Coronary artery (tissue), 2 donors: ENCODE data around the gene ADGRF4.

Experiments used
- DNase-seq: peaks from one replicate; pipeline ENCODE4 v3.0.0-alpha.2; 2017; ENCODE audit warnings: low spot score
- H3K27ac ChIP-seq, 2 donors: fragments of 200-600 bp; sonication (generic); one replicate each; pipeline ENCODE4 v1.5.1; 2016 to 2019
- H3K4me3 ChIP-seq: fragments of 200-600 bp; sonication (generic); 2 replicates; pipeline ENCODE4 v1.5.1; 2016; ENCODE audit warnings: mild to moderate bottlenecking, moderate library complexity
- TF ChIP-seq, protein P1 (sequence below): fragments of 200-600 bp; sonication (generic); IDR thresholded peaks from one replicate; pipeline ENCODE4 v1.5.1; 2019; ENCODE audit warnings: antibody characterized with exemption

The ADGRF4 gene

DNA sequence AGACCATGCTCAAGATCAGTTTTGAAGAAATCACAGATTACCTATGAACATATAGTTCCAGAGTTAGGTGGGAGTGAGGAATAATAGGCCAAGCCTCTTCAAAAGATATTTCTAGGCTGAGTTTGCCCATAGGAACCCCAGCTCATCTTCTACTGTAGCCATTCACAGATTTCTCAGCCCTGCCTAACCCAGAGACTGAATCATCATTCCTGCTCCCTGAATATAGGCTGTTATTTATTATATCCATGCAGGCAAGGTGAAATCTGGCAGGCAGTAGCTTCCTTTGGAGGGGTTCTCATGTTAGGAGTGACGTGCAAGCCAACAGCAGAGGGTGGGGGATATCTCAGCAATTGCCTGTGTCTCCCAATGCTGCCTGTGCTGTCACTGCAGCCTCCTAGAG lies 25.6 kb upstream of the ADGRF4 start:
- no peak overlapping the region for H3K27ac ChIP-seq
- DNase-seq, result no peak
- no peak overlapping the region for H3K4me3 ChIP-seq
- TF ChIP-seq, protein P1, sequence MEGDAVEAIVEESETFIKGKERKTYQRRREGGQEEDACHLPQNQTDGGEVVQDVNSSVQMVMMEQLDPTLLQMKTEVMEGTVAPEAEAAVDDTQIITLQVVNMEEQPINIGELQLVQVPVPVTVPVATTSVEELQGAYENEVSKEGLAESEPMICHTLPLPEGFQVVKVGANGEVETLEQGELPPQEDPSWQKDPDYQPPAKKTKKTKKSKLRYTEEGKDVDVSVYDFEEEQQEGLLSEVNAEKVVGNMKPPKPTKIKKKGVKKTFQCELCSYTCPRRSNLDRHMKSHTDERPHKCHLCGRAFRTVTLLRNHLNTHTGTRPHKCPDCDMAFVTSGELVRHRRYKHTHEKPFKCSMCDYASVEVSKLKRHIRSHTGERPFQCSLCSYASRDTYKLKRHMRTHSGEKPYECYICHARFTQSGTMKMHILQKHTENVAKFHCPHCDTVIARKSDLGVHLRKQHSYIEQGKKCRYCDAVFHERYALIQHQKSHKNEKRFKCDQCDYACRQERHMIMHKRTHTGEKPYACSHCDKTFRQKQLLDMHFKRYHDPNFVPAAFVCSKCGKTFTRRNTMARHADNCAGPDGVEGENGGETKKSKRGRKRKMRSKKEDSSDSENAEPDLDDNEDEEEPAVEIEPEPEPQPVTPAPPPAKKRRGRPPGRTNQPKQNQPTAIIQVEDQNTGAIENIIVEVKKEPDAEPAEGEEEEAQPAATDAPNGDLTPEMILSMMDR, result no peak

DNA sequence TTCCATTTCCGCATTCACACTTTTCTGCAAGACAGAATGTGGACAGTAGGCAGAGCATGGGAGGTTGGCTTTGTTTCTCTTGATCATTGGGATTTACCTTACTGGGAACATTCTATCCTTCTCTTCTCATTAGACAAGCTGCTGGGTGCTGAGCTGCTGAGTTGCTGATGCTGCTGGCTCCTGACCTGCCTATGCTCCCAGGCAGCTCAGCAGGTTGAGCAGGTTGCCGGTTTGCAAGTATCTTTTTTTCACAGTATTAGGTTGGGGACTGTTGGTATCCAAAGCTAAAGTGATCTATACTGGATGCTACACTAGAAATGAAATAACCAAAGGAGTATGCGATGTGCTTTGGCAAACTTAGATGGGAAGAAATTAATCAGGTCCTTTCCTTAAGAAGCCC lies 23.7 kb upstream of the ADGRF4 start:
- TF ChIP-seq, protein P1, result no peak
- no peak for DNase-seq
- no peak overlapping the region for H3K27ac ChIP-seq
- no peak overlapping the region for H3K4me3 ChIP-seq

DNA sequence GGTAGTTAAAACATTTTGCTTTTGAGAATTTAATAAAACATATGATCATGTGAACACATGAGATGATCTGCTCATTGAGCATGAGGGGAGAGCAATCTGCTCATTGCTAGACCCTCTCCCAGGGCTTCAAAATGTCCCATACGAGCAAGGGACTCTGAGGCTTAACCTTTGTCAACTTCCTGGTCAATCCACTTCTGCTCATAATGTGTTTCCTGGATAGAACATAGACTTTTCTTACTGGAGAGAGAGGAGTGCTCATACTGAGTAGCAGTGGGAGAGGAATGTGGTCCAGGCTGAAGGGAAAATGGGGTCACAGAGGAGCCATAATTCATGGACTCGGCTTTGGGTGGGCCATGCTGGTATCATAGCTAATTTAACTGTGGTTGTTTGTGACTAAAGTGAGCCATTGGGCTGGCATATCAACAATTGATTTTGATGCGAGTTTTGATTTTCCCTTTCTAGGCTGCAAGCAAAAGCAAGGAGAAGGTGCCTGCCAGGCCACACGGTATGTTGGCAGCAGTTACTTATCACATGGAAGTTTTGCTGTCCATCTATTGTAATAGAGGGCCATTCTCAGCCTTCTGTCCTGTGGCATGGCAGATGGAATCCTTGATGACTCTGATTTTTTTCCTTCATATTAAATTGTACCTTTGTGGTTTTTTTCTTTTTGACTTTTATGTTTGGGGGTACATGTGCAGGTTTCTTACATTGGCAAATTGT lies 20.8 kb upstream of the ADGRF4 start:
- no peak for DNase-seq
- Histone ChIP-seq H3K4me3 (no peak overlapping the region), H3K27ac (no peak overlapping the region)
- TF ChIP-seq, protein P1, result no peak

GRCh38 chr6:47678739-47679138 lies 19.6 kb upstream of the ADGRF4 start:
- DNase-seq, result no peak
- Histone ChIP-seq H3K27ac (no peak overlapping the region), H3K4me3 (no peak overlapping the region)
- TF ChIP-seq, protein P1, result no peak

DNA sequence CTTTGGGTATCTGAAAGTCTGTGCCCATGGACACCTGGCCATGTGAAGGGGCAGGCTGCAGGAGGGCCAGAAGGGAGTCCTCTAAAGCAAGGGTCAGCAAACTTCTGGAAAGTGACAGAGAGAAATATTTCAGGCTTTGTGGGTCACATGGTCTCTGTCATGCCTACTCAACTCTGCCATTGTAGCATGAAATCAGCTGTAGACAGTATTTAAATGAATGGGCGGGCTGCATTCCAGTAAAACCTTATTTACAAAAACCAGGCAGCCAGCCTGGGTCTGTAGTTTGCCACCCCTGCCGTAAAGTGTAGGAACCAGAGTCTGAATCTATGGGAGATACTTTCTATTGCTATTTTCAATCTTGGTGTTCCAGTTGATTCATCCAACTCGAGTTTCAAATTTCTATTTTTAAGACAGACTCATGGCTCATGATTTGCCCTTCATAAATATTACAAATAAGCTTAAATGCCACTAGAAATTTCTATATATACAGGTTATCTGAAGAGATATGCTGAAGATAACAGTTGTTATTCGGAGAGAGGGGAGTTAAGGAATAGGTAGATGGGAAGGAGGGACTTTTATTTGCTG lies 19.0 kb upstream of the ADGRF4 start:
- no peak for DNase-seq
- TF ChIP-seq, protein P1, result no peak
- H3K4me3 ChIP-seq, result no peak overlapping the region
- no peak overlapping the region for H3K27ac ChIP-seq

GRCh38 chr6:47680051-47680450 lies 18.3 kb upstream of the ADGRF4 start:
- TF ChIP-seq, protein P1, result no peak
- H3K4me3 ChIP-seq, result no peak overlapping the region
- DNase-seq, result no peak
- no peak overlapping the region for H3K27ac ChIP-seq

DNA sequence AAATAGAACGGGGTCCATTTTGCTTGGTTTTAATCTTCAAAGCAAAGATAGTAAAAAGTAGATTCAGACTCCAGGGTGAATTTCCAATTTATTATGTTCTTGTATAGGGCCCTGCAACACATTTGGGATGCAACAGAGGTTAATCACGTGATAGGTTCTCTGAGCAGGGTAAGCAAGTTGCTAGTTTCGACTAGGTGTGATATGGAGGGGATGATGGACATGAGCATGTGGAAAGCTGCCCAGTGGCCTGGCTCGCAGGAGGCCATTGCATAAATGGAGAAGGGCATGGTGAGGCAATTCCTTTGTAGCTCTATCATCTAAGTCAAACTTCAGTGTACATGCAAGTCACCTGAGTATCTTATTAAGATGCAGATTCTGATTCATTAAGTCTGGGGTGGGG lies 17.7 kb upstream of the ADGRF4 start:
- no peak for DNase-seq
- Histone ChIP-seq H3K4me3 (no peak overlapping the region), H3K27ac (no peak overlapping the region)
- TF ChIP-seq, protein P1, result no peak
